GM12878 (cell line): ENCODE measurements around the gene ANK3. TPM values are rescaled to one million over a fixed set of nuclear protein-coding genes. Genes with fewer than 3 reads are reported as not detected.

ENCODE experiments used
- ATAC-seq: fragments of 200-7000 bp; cut with Tn5 transposase; 3 replicates; pipeline ENCODE4 v1.9.1; 2020; ENCODE audit warnings: mild to moderate bottlenecking, moderate library complexity
- BruUV-seq: library from RNA; stranded (reverse); fragments of 400-500 nt; replicated peaks from 2 replicates; lab custom pipeline; 2021; lab: Mats Ljungman, UMichigan
- CTCF ChIA-PET: fragments of 300-600 bp; sonication (Branson Sonifier 250); formaldehyde crosslinking; extraction: SDS; loops from one replicate; lab custom pipeline; 2021; ENCODE audit warnings: inconsistent platforms; lab: Yijun Ruan, JAX
- POLR2A ChIA-PET: fragments of 350-600 bp; formaldehyde crosslinking; extraction: SDS; loops from one replicate; lab custom pipeline; 2021; ENCODE audit warnings: inconsistent platforms; lab: Charles Lee
- RAD21 ChIA-PET: fragments of 300-600 bp; sonication (Branson Sonifier 250); formaldehyde crosslinking; loops from one replicate; lab custom pipeline; 2023; ENCODE audit warnings: antibody characterized with exemption; ENCODE audit not compliant: unreplicated experiment; lab: Charles Lee
- SMC1A ChIA-PET: fragments of 300-600 bp; sonication (Branson Sonifier 250); formaldehyde crosslinking; loops from one replicate; lab custom pipeline; 2023; ENCODE audit not compliant: unreplicated experiment, uncharacterized antibody; lab: Charles Lee
- DNase-seq: peaks from one replicate; pipeline ENCODE4 v3.0.0-alpha.2; 2011; ENCODE audit warnings: low read depth, low spot score
- FAIRE-seq: peaks from 3 replicates; lab custom pipeline; 2011; peaks lifted over from hg19 to GRCh38; lab: Jason Lieb, UNC
- H2AFZ ChIP-seq: 2 replicates; pipeline ENCODE4 v1.6.0; 2011; ENCODE audit warnings: low read depth, low read length, control low read depth; ENCODE audit not compliant: control insufficient read depth
- H3K27ac ChIP-seq: 2 replicates; pipeline ENCODE4 v1.5.1; 2011; ENCODE audit warnings: control low read depth; ENCODE audit not compliant: control insufficient read depth, insufficient read depth
- H3K27me3 ChIP-seq, 2 experiments: replicated peaks in 1 of 2; 2 replicates each; pipeline versions ENCODE4 v1.6.0 to v1.6.1; 2011; ENCODE audit warnings: low read length in 1 of 2; ENCODE audit not compliant: control insufficient read depth in 2 of 2, insufficient read depth in 2 of 2
- H3K36me3 ChIP-seq, 2 experiments: 2 replicates each; pipeline ENCODE4 v1.5.1; 2011; ENCODE audit warnings: low read length in 1 of 2; ENCODE audit not compliant: control insufficient read depth in 2 of 2, insufficient read depth in 2 of 2
- H3K4me1 ChIP-seq: 2 replicates; pipeline ENCODE4 v1.6.1; 2011; ENCODE audit warnings: mild to moderate bottlenecking, low read length, moderate library complexity, mixed read lengths; ENCODE audit not compliant: control insufficient read depth, insufficient read depth
- H3K4me2 ChIP-seq: 2 replicates; pipeline ENCODE4 v1.6.0; 2011; ENCODE audit warnings: control low read depth; ENCODE audit not compliant: control insufficient read depth, insufficient read depth
- H3K4me3 ChIP-seq: fragments of 200-600 bp; sonication (generic); 2 replicates; pipeline ENCODE4 v1.5.1; 2016
- H3K79me2 ChIP-seq: 2 replicates; pipeline ENCODE4 v1.6.0; 2011; ENCODE audit warnings: low read length; ENCODE audit not compliant: control insufficient read depth, insufficient read depth
- H3K9ac ChIP-seq: 2 replicates; pipeline ENCODE4 v1.8.0; 2011; ENCODE audit warnings: low read length, control low read depth, mixed read lengths; ENCODE audit not compliant: control insufficient read depth, insufficient read depth
- H3K9me3 ChIP-seq: replicated peaks from 3 replicates; pipeline ENCODE4 v1.5.1; 2011; ENCODE audit warnings: mild to moderate bottlenecking, low read length; ENCODE audit not compliant: control insufficient read depth, insufficient read depth
- H4K20me1 ChIP-seq: 2 replicates; pipeline ENCODE4 v1.6.0; 2011; ENCODE audit not compliant: control insufficient read depth, insufficient read depth
- CUX1 ChIP-seq: IDR thresholded peaks from 2 replicates; pipeline ENCODE4 v1.6.1; 2012; ENCODE audit warnings: improper control_type of control experiment, low read depth, low read length; ENCODE audit not compliant: insufficient replicate concordance
- ELK1 ChIP-seq: IDR thresholded peaks from 2 replicates; pipeline ENCODE4 v1.6.1; 2012; ENCODE audit warnings: low read depth, low read length, improper control_type of control experiment
- KAT2A ChIP-seq: conservative IDR thresholded peaks from 2 replicates; pipeline ENCODE4 v1.6.1; 2011; ENCODE audit warnings: low read depth, low read length; ENCODE audit not compliant: control insufficient read depth
- MEF2A ChIP-seq: IDR thresholded peaks from 2 replicates; pipeline ENCODE4 v1.6.1; 2011; ENCODE audit warnings: low read depth, mild to moderate bottlenecking, low read length, moderate library complexity; ENCODE audit not compliant: insufficient read depth
- NFXL1 ChIP-seq: fragments of 450-650 bp; IDR thresholded peaks from 2 replicates; pipeline ENCODE4 v1.6.1; 2017; ENCODE audit warnings: antibody characterized with exemption, mild to moderate bottlenecking, borderline replicate concordance
- NR2C1 ChIP-seq: fragments of 450-650 bp; IDR thresholded peaks from 2 replicates; pipeline ENCODE4 v1.6.1; 2017; ENCODE audit warnings: antibody characterized with exemption, mild to moderate bottlenecking, moderate library complexity
- NR2C2 ChIP-seq: IDR thresholded peaks from 2 replicates; pipeline ENCODE4 v1.6.1; 2011; ENCODE audit warnings: borderline replicate concordance, low read depth; ENCODE audit not compliant: control insufficient read depth, insufficient read length
- WGBS: methylation state at CpG from one replicate; pipeline ENCODE4 v1.1.6; 2016; ENCODE audit warnings: low lambda C conversion rate; ENCODE audit not compliant: insufficient replicate concordance, insufficient coverage; ENCODE audit errors: missing lambda C conversion rate; 5-methylcytosine and 5-hydroxymethylcytosine counted together
- in situ Hi-C: fragments of 300-500 bp; cut with MboI; formaldehyde crosslinking; loops from 9 replicates; pipeline ENCODE4 v1.14.3; 2018; ENCODE audit warnings: mixed read lengths
- intact Hi-C: fragments of 100-400 bp; cut with micrococcal nuclease; formaldehyde crosslinking; loops from one replicate; pipeline ENCODE4 v1.14.2; 2022; ENCODE audit not compliant: unreplicated experiment
- polyA plus RNA-seq, 11 experiments: library from polyadenylated mRNA; depleted of rRNA in 4 of 11; unstranded in 6 of 11; stranded (reverse) in 5 of 11; fragments of >200 nt; fragmentation: Nextera tagmentation in 4 of 11; fragmentation: Illumina TruSeq in 1 of 11; extraction: Ambion mirVana in 4 of 11; extraction: Trizol in 1 of 11; gene quantifications; 1 replicate in 1 of 11; 2 replicates in 10 of 11; pipeline versions ENCODE4 v1.2.1 to v1.2.3, GENCODE V29; 2011 to 2016; ENCODE audit warnings: inconsistent platforms in 2 of 11, missing spikeins in 2 of 11, low read depth in 1 of 11
- total RNA-seq, 4 experiments: library from RNA; depleted of rRNA in 3 of 4; stranded (reverse); fragments of >200 nt in 3 of 4; fragmentation: Illumina TruSeq in 1 of 4; extraction: Trizol in 1 of 4; gene quantifications; 2 replicates each; pipeline versions ENCODE4 v1.2.1 to v1.2.3, GENCODE V29; 2013 to 2021
- TF ChIP-seq, protein P1 (sequence below), 3 experiments: IDR thresholded peaks in 2 of 3; conservative IDR thresholded peaks in 1 of 3; 2 replicates each; pipeline ENCODE4 v1.5.1; 2011; ENCODE audit warnings: low read depth in 3 of 3, low read length in 3 of 3, mild to moderate bottlenecking in 3 of 3, control low read depth in 2 of 3, moderate library complexity in 2 of 3, inconsistent platforms in 1 of 3, mixed read lengths in 1 of 3; ENCODE audit not compliant: control insufficient read depth in 2 of 3, insufficient read depth in 1 of 3; ENCODE audit errors: extremely low read depth in 1 of 3
- TF ChIP-seq, protein P2 (sequence below): fragments of 450-650 bp; IDR thresholded peaks from 2 replicates; pipeline ENCODE4 v1.6.1; 2018; ENCODE audit warnings: borderline replicate concordance, mild to moderate bottlenecking; ENCODE audit not compliant: partially characterized antibody
- TF ChIP-seq, protein P3 (sequence below): IDR thresholded peaks from 2 replicates; pipeline ENCODE4 v1.6.1; 2011; ENCODE audit warnings: borderline replicate concordance, low read depth, mild to moderate bottlenecking, moderate library complexity, low read length; ENCODE audit not compliant: insufficient read depth, poor library complexity, severe bottlenecking

Gene ANK3
- total and polyA plus RNA-seq, 10 of the 15 experiments (the other 5 are each of a cell fraction or from before 2014, with no cell fraction given) = 0.06 to 0.82 (median 0.20) TPM; not detected in 2

- ChIA-PET RAD21 (no interaction called here), SMC1A (interaction anchor here (0.6 to 0.7 kb wide), 2 partner anchors 8 to 126 kb away, joined by 3 read pairs; no protein-coding TSS in a partner anchor), CTCF (no interaction called here), POLR2A (no interaction called here)
- no TSS peak for BruUV-seq
- FAIRE-seq (no peak), ATAC-seq (no peak), DNase-seq (no peak)
- no peak overlapping the region for H3K4me3 ChIP-seq
- no peaks in the 10 kb centered on the region for H4K20me1 ChIP-seq
- H3K27me3 ChIP-seq = no peaks in the 10 kb centered on the region
- intact Hi-C loops = no loop called here
- H3K9me3 ChIP-seq = no peaks in the 10 kb centered on the region
- WGBS = 40% methylated on average over 2 of the region's 2 CpGs
- H3K79me2 ChIP-seq = no peaks in the 10 kb centered on the region
- no peak overlapping the region for H3K9ac ChIP-seq
- H3K27ac ChIP-seq = no peak overlapping the region
- no peak overlapping the region for H2AFZ ChIP-seq
- in situ Hi-C loops = no loop called here
- no peaks in the 10 kb centered on the region for H3K4me1 ChIP-seq
- no peak overlapping the region for H3K4me2 ChIP-seq
- H3K36me3 ChIP-seq = no peaks in the 10 kb centered on the region
- TF ChIP-seq, protein P1, sequence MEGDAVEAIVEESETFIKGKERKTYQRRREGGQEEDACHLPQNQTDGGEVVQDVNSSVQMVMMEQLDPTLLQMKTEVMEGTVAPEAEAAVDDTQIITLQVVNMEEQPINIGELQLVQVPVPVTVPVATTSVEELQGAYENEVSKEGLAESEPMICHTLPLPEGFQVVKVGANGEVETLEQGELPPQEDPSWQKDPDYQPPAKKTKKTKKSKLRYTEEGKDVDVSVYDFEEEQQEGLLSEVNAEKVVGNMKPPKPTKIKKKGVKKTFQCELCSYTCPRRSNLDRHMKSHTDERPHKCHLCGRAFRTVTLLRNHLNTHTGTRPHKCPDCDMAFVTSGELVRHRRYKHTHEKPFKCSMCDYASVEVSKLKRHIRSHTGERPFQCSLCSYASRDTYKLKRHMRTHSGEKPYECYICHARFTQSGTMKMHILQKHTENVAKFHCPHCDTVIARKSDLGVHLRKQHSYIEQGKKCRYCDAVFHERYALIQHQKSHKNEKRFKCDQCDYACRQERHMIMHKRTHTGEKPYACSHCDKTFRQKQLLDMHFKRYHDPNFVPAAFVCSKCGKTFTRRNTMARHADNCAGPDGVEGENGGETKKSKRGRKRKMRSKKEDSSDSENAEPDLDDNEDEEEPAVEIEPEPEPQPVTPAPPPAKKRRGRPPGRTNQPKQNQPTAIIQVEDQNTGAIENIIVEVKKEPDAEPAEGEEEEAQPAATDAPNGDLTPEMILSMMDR (IDR thresholded peaks at IDR 0.05 in 2 of 3, conservative IDR thresholded peaks at IDR 0.05 in 1 of 3; ENCODE audit: control insufficient read depth in 2 of 3, extremely low read depth in 1 of 3, insufficient read depth in 1 of 3, low read depth in 3 of 3, low read length in 3 of 3) = no peak
- TF ChIP-seq, protein P2, sequence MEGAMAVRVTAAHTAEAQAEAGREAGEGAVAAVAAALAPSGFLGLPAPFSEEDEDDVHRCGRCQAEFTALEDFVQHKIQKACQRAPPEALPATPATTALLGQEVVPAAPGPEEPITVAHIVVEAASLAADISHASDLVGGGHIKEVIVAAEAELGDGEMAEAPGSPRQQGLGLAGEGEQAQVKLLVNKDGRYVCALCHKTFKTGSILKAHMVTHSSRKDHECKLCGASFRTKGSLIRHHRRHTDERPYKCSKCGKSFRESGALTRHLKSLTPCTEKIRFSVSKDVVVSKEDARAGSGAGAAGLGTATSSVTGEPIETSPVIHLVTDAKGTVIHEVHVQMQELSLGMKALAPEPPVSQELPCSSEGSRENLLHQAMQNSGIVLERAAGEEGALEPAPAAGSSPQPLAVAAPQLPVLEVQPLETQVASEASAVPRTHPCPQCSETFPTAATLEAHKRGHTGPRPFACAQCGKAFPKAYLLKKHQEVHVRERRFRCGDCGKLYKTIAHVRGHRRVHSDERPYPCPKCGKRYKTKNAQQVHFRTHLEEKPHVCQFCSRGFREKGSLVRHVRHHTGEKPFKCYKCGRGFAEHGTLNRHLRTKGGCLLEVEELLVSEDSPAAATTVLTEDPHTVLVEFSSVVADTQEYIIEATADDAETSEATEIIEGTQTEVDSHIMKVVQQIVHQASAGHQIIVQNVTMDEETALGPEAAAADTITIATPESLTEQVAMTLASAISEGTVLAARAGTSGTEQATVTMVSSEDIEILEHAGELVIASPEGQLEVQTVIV = no peak
- TF ChIP-seq NR2C2 (no peak), MEF2A (no peak), ELK1 (no peak), CUX1 (no peak), NR2C1 (no peak), KAT2A (no peak), NFXL1 (no peak)
- TF ChIP-seq, protein P3, sequence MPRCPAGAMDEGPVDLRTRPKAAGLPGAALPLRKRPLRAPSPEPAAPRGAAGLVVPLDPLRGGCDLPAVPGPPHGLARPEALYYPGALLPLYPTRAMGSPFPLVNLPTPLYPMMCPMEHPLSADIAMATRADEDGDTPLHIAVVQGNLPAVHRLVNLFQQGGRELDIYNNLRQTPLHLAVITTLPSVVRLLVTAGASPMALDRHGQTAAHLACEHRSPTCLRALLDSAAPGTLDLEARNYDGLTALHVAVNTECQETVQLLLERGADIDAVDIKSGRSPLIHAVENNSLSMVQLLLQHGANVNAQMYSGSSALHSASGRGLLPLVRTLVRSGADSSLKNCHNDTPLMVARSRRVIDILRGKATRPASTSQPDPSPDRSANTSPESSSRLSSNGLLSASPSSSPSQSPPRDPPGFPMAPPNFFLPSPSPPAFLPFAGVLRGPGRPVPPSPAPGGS = no peak
Observed at GRCh38 chr10:60332371-60332770, 57.3 kb downstream of the ANK3 start.
